NCI-H2227 (cell line): Measurements from ENCODE around the gene PACSIN1.

Experiments used
- DNase-seq: peaks from one replicate; lab custom pipeline; 2025; ENCODE audit not compliant: unreplicated experiment; lab: John Stamatoyannopoulos, UW

Gene PACSIN1

GRCh38 chr6:34560366-34561226, 94.7 kb downstream of the PACSIN1 start:
- DNase-seq, result peak; percentile 62

- DNase-seq, result no peak
Observed at GRCh38 chr6:34561227-34561530, 95.3 kb downstream of the PACSIN1 start.

GRCh38 chr6:34562350-34562749, 96.5 kb downstream of the PACSIN1 start:
- DNase-seq, result no peak

- DNase-seq, result no peak
Observed at GRCh38 chr6:34562861-34563512, 97.1 kb downstream of the PACSIN1 start.

GRCh38 chr6:34563513-34563870, 97.6 kb downstream of the PACSIN1 start:
- DNase-seq, result no peak

GRCh38 chr6:34564181-34564580, 98.3 kb downstream of the PACSIN1 start:
- DNase-seq, result no peak

- DNase-seq, result no peak
Observed at GRCh38 chr6:34565722-34566137, 99.9 kb downstream of the PACSIN1 start.

- DNase-seq, result no peak
Observed at GRCh38 chr6:34566830-34567546, 101.1 kb downstream of the PACSIN1 start.

- DNase-seq, result no peak
Observed at GRCh38 chr6:34568341-34569201, 102.7 kb downstream of the PACSIN1 start.

GRCh38 chr6:34569361-34569973, 103.6 kb downstream of the PACSIN1 start:
- no peak for DNase-seq

GRCh38 chr6:34570066-34570833, 104.4 kb downstream of the PACSIN1 start:
- no peak for DNase-seq

- no peak for DNase-seq
Observed at GRCh38 chr6:34571388-34571787, 105.5 kb downstream of the PACSIN1 start.

GRCh38 chr6:34572021-34572420, 106.1 kb downstream of the PACSIN1 start:
- no peak for DNase-seq

GRCh38 chr6:34572585-34572984, 106.7 kb downstream of the PACSIN1 start:
- DNase-seq, result no peak

- no peak for DNase-seq
Observed at GRCh38 chr6:34573567-34574183, 107.8 kb downstream of the PACSIN1 start.

- no peak for DNase-seq
Observed at GRCh38 chr6:34574647-34575293, 108.9 kb downstream of the PACSIN1 start.

GRCh38 chr6:34575326-34575725, 109.5 kb downstream of the PACSIN1 start:
- DNase-seq, result no peak

- no peak for DNase-seq
Observed at GRCh38 chr6:34576286-34576955, 110.5 kb downstream of the PACSIN1 start.
